Osteoblast (primary cell): ENCODE measurements around the gene MIGA1. TPM values are rescaled to one million over a fixed set of nuclear protein-coding genes. Genes with fewer than 3 reads are reported as not detected.

Experiments used
- DNase-seq: peaks from one replicate; pipeline ENCODE4 v3.0.0; 2011; ENCODE audit warnings: low spot score, mixed read lengths; ENCODE audit not compliant: insufficient read length; ENCODE audit errors: missing footprints
- H2AFZ ChIP-seq: 2 replicates; pipeline ENCODE4 v1.6.0; 2011; ENCODE audit warnings: mild to moderate bottlenecking, low read length
- H3K27ac ChIP-seq: 2 replicates; pipeline ENCODE4 v1.5.1; 2011; ENCODE audit warnings: mild to moderate bottlenecking, low read depth, low read length, moderate library complexity
- H3K27me3 ChIP-seq: 2 replicates; pipeline ENCODE4 v1.6.0; 2012; ENCODE audit warnings: mild to moderate bottlenecking, control low read depth, inconsistent platforms, low read length, moderate library complexity; ENCODE audit not compliant: insufficient read depth
- H3K36me3 ChIP-seq: 2 replicates; pipeline ENCODE4 v1.5.1; 2011; ENCODE audit warnings: mild to moderate bottlenecking, low read length, control low read depth, moderate library complexity; ENCODE audit not compliant: insufficient read depth
- H3K4me1 ChIP-seq: 2 replicates; pipeline ENCODE4 v1.5.1; 2011; ENCODE audit warnings: mild to moderate bottlenecking, low read length, control low read depth, moderate library complexity; ENCODE audit not compliant: insufficient read depth
- H3K4me2 ChIP-seq: 2 replicates; pipeline ENCODE4 v1.6.0; 2011; ENCODE audit warnings: mild to moderate bottlenecking, low read length; ENCODE audit not compliant: insufficient read depth
- H3K4me3 ChIP-seq: fragments of 200-600 bp; sonication (generic); 3 replicates; pipeline ENCODE4 v1.5.1; 2012; ENCODE audit warnings: mild to moderate bottlenecking, low read length, inconsistent platforms; ENCODE audit not compliant: insufficient read depth
- H3K79me2 ChIP-seq: 2 replicates; pipeline ENCODE4 v1.6.0; 2012; ENCODE audit warnings: mild to moderate bottlenecking, low read length, control low read depth, inconsistent platforms; ENCODE audit not compliant: insufficient read depth
- H3K9me3 ChIP-seq: 2 replicates; pipeline ENCODE4 v1.5.1; 2011; ENCODE audit warnings: low read depth, low read length, control low read depth
- H4K20me1 ChIP-seq: 2 replicates; pipeline ENCODE4 v1.6.0; 2012; ENCODE audit warnings: mild to moderate bottlenecking, low read length, control low read depth; ENCODE audit not compliant: insufficient read depth
- CTCF ChIP-seq: IDR thresholded peaks from 2 replicates; pipeline ENCODE4 v1.5.1; 2011; ENCODE audit warnings: mild to moderate bottlenecking, low read depth, low read length, moderate library complexity; ENCODE audit errors: extremely low read depth
- total RNA-seq: library from RNA; depleted of rRNA; stranded (reverse); fragments of >200 nt; gene quantifications from 2 replicates; pipeline ENCODE4 v1.2.3, GENCODE V29; 2012

The MIGA1 gene
- total RNA-seq, 1 donor, result 13.8 TPM

DNA sequence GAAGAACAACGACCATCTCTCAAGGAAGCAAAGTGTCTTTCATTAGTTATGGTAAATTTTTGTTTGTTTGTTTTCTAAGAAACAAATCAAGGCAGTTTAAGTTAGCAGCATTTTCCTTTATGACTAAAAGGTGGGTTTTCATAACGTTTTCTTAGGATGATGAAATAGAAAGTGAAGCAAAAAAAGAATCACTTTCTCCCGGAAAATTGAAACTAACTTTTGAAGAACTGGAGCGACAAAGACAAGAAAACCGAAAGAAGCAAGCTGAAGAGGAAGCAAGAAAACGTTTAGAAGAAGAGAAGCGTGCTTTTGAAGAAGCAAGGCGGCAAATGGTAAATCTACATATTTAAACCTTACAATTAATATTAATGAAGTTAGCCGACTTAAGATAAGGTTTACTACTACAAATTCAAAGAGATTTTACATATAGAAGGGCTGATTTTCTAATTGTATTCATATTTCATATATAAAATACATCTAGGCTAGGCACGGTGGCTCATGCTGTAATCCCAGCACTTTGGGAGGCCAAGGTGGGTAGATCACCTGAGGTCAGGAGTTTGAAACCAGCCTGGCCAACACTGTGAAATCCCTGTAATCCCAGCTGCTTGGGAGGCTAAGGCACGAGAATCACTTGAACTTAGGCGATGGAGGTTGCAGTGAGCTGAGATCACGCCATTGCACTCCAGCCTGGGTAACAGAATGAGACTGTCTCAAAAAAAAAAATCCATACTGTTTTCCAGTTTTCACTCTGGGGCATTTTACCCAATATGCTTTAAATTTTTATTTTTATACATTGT, 147.3 kb downstream of the MIGA1 start:
- no peak overlapping the region for H3K4me3 ChIP-seq
- H3K4me2 ChIP-seq, result no peak overlapping the region
- H3K36me3 ChIP-seq, result peaks cover 67% of the 10 kb centered on the region
- no peaks in the 10 kb centered on the region for H3K9me3 ChIP-seq
- TF ChIP-seq CTCF, result no peak
- no peak for DNase-seq
- H3K27ac ChIP-seq, result no peak overlapping the region
- no peaks in the 10 kb centered on the region for H4K20me1 ChIP-seq
- H3K79me2 ChIP-seq, result peaks cover 5% of the 10 kb centered on the region
- H3K27me3 ChIP-seq, result no peaks in the 10 kb centered on the region
- H3K4me1 ChIP-seq, result peaks cover 6% of the 10 kb centered on the region
- no peak overlapping the region for H2AFZ ChIP-seq

- Histone ChIP-seq H3K36me3 (peaks cover 70% of the 10 kb centered on the region), H3K4me2 (no peak overlapping the region), H4K20me1 (no peaks in the 10 kb centered on the region), H2AFZ (no peak overlapping the region), H3K27me3 (no peaks in the 10 kb centered on the region), H3K9me3 (no peaks in the 10 kb centered on the region), H3K27ac (no peak overlapping the region), H3K4me3 (no peak overlapping the region), H3K79me2 (peaks cover 5% of the 10 kb centered on the region), H3K4me1 (peaks cover 6% of the 10 kb centered on the region)
- TF ChIP-seq CTCF, result no peak
- DNase-seq, result no peak
Measured at GRCh38 chr1:77927414-77927813, 148.0 kb downstream of the MIGA1 start.

Other genes with a start within 250 kb of the MIGA1 start
- gene ZZZ3, start 97.0 kb upstream of the MIGA1 start, total RNA-seq, result 77.1 and 79.0 TPM in 2 replicates
- gene USP33, start 19.8 kb upstream of the MIGA1 start, total RNA-seq, result 89.8 and 101 TPM in 2 replicates
- 6.9 and 7.7 TPM in 2 replicates for gene NEXN, start 109.0 kb downstream of the MIGA1 start, total RNA-seq
- gene FUBP1, start 199.4 kb downstream of the MIGA1 start, total RNA-seq, result 86.9 and 91.6 TPM in 2 replicates
- 36.5 and 46.7 TPM in 2 replicates for gene DNAJB4, start 225.3 kb downstream of the MIGA1 start, total RNA-seq